ENCODE results near the gene LHX3.

LHX3 gene

DNA sequence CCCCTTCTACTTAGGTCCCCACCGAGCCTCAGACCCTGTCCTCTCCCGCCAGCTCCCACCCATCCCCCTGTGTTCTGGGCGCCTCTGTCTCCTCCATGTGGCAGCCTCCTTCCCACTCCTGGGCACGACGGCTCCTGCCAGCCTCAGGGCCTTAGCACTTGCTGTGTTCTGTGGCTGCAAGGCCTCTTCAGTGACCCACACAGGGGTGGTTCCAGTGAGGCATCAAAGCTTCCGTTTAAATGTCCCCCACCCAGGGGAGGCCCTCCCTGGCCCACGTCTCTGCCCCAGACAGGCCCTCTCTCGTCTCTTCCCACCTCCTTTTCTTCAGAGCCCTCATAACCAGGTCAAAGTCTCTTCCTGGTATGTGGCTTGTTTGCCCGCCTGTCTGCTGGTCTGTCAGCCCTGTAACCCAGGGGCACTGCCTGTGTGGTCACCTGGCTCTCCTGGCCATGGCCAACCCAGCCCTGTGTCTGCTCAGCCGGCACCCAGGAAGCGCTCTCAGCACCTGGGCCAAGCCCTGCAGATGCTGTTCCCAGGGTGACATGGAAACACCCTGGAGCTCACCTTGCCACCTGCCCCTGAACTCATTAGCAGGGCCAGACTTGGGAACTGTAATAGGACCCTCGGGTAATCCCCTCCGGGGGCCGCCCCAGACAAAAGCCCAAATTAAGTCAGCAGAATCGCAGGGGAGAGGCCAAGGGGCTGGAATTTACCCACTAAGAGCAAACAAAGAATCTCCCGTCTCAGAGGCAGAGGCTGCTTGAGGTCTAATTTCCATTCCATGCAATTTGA is 33.7 kb downstream of the LHX3 start:
- Histone ChIP-seq H3K9me3 (ENCODE audit: control insufficient read depth, insufficient read depth, low read length) (no peaks in the 10 kb centered on the region), H3K9ac (ENCODE audit: low read depth, low read length) (no peak overlapping the region), H3K36me3 (ENCODE audit: insufficient read depth, low read length) (no peaks in the 10 kb centered on the region), H3K4me1 (ENCODE audit: insufficient read depth, low read length) (peaks cover 16% of the 10 kb centered on the region; the same call in 1 of the 2 replicates)

DNA sequence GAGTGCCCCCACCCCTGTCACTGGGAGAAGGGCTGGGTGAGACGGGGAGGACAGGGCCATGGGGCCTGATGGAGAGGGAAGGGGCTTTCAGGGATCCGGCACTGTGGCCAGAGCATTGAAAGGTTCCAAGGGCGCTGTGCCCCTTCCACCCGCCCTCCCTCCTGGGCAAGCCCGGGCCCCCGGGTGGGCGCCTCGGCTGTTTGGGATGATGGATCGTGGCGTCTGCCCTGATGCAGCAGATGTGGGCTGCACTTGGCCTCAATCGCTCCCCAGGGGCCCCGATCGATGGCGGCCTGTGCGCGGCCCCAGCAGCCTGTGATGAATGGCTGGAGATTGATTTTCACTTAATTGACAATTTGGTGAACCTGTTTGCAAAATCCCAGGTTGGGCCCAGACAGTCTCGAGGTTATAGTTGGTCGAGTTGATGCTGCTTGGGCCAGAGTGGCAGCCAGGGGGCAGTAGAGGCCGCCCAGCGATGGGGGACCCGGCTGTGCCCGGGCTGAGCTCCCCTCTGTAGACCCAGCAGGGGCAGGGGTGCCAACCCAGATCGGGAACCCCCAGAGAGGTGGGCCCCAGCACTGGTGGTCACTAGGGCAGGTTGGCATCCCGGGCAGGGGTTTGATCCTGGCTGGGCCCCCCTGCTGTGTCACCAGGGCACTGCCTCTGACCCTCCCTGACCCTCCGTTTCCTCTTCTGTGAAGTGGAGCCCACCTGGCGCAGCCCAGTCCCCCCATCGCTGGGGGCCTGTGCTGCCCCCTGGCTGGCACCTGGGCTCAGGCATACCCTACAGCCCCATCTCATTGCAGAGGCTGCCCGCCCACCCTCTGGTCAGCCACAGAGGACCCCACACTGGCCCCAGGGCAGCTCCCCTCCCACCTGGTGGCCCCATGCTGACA is 34.7 kb downstream of the LHX3 start:
- H3K36me3 ChIP-seq (ENCODE audit: insufficient read depth, low read length) = no peaks in the 10 kb centered on the region
- H3K4me1 ChIP-seq (ENCODE audit: insufficient read depth, low read length) = peaks cover 13% of the 10 kb centered on the region; the same call in 1 of the 2 replicates
- H3K9me3 ChIP-seq (ENCODE audit: control insufficient read depth, insufficient read depth, low read length) = no peaks in the 10 kb centered on the region
- no peak overlapping the region for H3K9ac ChIP-seq (ENCODE audit: low read depth, low read length)

DNA sequence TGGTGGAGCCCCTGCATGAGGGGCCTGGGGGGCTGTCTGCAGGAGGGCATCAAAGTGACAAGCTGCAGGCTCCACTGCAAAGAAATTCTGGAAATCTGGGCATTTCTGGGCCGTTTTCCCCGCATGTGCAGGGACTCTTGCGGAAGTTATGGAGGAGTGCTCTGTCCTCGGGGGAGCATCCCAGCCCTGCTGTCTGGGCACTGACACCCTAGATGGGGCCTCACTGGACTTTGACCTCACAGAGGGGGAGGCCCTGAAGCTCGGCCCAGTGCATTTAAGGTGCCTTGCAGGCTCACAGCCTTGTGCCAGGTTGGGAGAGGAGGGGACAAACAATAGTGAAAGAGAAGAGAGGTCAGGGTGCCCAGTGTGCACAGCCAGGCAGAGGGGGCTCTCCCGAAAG is 35.4 kb downstream of the LHX3 start:
- no peak overlapping the region for H3K9ac ChIP-seq (ENCODE audit: low read depth, low read length)
- no peaks in the 10 kb centered on the region for H3K9me3 ChIP-seq (ENCODE audit: control insufficient read depth, insufficient read depth, low read length)
- peaks cover 13% of the 10 kb centered on the region; the same call in 1 of the 2 replicates for H3K4me1 ChIP-seq (ENCODE audit: insufficient read depth, low read length)
- no peaks in the 10 kb centered on the region for H3K36me3 ChIP-seq (ENCODE audit: insufficient read depth, low read length)

DNA sequence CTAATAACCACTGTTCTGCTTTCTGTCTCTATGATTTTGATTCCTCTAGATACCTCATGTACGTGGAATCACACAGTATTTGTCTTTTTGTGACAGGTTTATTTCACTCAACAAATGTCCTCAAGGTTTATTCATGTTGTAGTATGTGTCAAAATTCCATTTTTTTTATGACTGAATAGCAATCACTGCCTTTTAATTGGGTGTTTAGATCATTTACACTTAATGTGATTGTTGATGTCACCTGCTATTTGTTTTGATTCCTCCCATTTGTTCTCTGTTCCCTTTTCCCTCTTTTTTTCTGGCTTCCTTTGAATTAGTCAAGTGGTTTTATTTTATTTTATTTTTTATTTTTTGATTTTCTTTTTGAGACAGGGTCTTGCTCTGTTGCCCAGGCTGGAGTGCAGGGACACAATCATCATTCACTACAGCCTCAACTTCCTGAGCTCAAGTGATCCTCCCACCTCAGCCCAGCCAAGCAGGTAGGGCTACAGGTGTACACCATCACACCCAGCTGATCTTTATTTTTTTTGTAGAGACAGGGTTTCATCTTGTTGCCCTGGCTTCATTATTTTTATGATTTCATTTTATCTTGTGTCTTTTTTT is 41.6 kb downstream of the LHX3 start:
- Histone ChIP-seq H3K36me3 (ENCODE audit: insufficient read depth, low read length) (no peaks in the 10 kb centered on the region), H3K9ac (ENCODE audit: low read depth, low read length) (no peak overlapping the region), H3K9me3 (ENCODE audit: control insufficient read depth, insufficient read depth, low read length) (no peaks in the 10 kb centered on the region), H3K4me1 (ENCODE audit: insufficient read depth, low read length) (no peaks in the 10 kb centered on the region; the same call in 1 of the 2 replicates)

DNA sequence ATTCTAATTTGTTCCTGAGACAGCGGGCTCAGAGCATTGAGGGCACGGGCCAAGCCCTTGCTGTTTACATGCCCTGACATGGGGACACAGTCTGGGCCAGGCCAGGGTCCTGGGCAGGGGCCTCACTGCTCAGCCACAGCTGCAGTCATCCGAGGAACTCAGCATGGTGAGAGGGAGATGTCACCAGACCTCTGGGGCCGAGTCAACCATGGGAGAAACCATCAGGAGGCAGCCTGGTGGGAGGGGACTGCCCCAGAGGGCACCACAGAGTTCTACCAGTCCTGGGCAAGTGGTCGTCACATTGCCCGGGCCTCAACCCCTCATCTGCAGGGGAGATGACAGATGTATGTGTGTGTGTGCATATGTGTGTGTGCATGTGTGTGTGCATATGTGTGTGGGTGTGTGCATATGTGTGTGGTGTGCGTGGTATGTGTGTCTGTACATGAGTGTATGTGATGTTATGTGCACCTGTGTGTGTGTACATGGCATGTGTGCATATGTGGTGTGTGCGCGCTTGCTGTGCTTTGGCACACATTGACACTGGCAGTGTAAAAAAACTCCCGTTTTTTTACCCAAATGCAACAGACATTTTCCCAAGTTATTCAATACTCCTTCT is 43.8 kb downstream of the LHX3 start:
- no peak overlapping the region for H3K9ac ChIP-seq (ENCODE audit: low read depth, low read length)
- no peaks in the 10 kb centered on the region; the same call in 1 of the 2 replicates for H3K4me1 ChIP-seq (ENCODE audit: insufficient read depth, low read length)
- H3K36me3 ChIP-seq (ENCODE audit: insufficient read depth, low read length) = no peaks in the 10 kb centered on the region
- no peaks in the 10 kb centered on the region for H3K9me3 ChIP-seq (ENCODE audit: control insufficient read depth, insufficient read depth, low read length)

DNA sequence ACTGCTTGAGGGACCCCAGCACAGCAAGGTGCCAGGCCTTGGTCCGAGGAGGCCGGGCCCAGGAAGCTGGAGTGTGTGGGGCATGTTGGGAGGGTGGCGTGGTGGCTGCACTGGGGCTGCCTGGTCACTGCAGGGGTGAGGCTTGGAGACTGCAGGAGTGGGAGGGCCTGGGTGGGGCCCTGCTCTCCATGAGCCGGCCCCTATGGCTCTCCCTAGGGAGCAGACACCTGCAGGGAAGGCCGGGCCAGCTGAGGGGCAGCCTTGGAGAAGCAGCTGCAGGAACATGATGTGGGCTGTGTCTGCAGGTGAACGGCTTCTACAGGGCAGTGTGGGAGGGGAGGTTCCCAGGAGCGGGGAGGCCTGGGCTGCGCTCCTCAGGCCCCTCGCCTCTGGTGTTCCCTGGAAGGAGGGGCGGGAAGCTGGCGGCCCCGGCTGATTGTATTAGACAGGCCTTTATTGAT is 44.5 kb downstream of the LHX3 start:
- H3K9me3 ChIP-seq (ENCODE audit: control insufficient read depth, insufficient read depth, low read length) = no peaks in the 10 kb centered on the region
- no peaks in the 10 kb centered on the region; the same call in 1 of the 2 replicates for H3K4me1 ChIP-seq (ENCODE audit: insufficient read depth, low read length)
- H3K9ac ChIP-seq (ENCODE audit: low read depth, low read length) = no peak overlapping the region
- no peaks in the 10 kb centered on the region for H3K36me3 ChIP-seq (ENCODE audit: insufficient read depth, low read length)

DNA sequence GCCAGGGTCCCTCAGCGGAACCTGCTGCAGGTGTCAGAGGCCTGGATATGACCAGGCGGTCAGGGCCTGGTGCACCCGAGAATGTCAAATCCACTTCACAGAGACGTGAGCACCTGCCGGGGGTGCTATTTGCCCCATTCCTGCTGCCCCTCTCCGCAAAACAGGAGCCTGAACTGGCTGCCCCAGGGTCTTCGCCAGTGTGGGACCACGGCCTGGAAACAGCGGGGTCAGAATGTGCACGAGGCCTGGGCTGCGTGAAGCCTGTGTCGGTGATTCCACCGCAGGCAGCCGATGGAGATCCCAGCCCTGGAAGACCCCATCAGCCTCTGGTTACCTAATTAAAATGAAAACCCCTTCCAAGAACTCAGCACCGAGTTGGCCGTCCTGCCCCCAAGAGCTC is 45.1 kb downstream of the LHX3 start:
- H3K9ac ChIP-seq (ENCODE audit: low read depth, low read length) = no peak overlapping the region
- no peaks in the 10 kb centered on the region for H3K36me3 ChIP-seq (ENCODE audit: insufficient read depth, low read length)
- no peaks in the 10 kb centered on the region; the same call in 1 of the 2 replicates for H3K4me1 ChIP-seq (ENCODE audit: insufficient read depth, low read length)
- H3K9me3 ChIP-seq (ENCODE audit: control insufficient read depth, insufficient read depth, low read length) = no peaks in the 10 kb centered on the region

DNA sequence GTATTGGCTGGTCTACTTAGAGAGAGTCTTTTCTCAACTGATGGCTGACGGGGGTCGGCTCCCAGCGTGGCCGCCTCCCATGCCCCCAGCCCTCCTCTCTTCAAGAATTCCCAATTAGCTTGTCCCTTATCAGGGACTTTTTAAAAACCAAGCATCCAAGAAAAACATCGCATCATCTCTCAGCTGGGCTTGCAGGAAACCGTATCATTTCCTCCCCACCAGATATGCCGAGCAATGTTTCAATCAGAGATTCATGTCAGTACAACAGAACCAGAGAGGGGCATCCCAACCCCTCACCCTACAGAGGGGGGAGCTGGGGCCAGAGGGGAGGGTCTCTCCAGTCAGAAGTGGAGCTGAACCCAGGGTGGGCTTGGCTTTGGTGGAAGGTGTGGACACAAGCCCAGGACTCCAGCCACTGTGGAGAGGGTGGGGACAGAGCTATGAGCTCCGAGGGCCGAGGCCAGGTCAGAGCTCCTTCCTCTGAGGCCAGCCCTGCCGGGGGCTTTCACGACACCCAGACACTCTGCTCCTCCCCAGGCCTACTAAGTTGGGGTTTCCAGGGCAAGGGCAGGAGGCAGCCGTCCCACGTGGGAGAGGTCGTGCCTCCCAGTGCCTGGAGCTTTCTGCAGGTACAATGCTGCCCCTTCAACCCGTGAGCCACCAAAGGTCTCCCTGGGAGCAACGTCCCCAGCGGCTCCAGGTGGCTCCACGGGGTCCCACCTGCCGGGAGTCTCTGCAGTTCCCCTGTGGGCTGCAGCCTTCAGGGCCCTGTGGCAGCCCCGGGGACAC is 47.3 kb downstream of the LHX3 start:
- Histone ChIP-seq H3K36me3 (ENCODE audit: insufficient read depth, low read length) (no peaks in the 10 kb centered on the region), H3K4me1 (ENCODE audit: insufficient read depth, low read length) (no peaks in the 10 kb centered on the region; the same call in 1 of the 2 replicates), H3K9ac (ENCODE audit: low read depth, low read length) (no peak overlapping the region), H3K9me3 (ENCODE audit: control insufficient read depth, insufficient read depth, low read length) (no peaks in the 10 kb centered on the region)

DNA sequence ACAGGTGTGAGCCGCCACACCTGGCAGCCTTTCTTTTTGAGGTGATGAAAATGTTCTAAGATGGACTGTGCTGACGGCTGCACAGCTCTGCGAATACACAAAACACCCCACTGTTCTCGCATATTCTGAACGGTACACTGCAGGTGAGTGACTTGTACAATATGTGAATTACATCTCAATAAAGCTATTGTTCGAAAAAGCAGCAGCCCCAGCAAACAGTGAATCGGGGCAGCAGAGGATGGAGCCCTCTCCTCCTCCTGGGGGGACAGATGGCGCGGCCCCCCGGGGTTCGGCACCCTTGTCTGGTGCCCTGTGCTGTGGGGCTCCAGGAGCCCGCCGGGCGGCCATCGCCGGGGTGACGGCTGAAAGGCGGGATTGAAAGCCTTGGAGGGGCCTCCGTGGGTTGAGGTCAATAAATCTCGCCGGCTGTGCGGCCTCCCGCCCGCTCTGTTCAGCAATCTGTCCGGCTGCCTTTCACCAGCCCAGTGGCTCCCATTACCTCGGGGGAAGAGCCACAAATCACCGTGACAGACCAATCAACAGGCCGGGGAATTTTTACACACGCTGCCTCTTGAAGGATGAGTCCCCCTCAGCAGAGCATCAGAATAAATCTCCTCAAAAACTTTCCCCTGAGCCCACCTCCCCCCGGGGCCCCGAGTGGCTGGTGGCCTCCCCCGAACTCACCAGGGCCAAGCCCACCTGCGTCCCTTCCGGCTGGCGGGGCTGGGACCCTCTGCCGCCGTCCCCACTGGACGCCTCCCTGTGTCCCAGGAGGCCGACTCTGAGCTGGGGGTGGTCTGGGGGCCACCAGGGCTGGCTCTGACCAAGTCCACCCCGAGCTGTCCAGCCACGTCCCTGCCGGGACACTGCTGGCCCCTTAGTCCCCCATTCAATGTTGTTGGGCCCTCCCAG is 48.5 kb downstream of the LHX3 start:
- Histone ChIP-seq H3K36me3 (ENCODE audit: insufficient read depth, low read length) (no peaks in the 10 kb centered on the region), H3K9ac (ENCODE audit: low read depth, low read length) (no peak overlapping the region), H3K9me3 (ENCODE audit: control insufficient read depth, insufficient read depth, low read length) (no peaks in the 10 kb centered on the region), H3K4me1 (ENCODE audit: insufficient read depth, low read length) (peaks cover 4% of the 10 kb centered on the region; the same call in 1 of the 2 replicates)

DNA sequence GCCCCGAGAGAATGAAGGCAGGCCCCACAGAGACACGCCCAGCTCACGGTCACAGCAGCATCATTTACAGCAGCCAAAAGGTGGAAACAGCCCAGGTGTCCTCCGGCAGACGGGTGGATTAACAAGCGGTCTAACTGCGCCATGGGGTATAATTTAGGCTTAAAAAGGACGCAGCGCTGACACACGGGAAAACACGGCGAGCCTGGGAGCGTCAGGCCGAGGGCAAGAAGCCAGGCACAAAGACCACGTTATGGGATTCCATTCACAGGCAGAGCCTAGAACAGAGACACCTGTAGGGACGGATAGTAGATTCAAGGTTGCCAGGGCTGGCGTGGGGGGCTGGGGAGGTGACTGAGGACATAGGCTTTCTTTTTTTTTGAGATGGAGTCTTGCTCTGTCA is 49.4 kb downstream of the LHX3 start:
- peaks cover 4% of the 10 kb centered on the region; the same call in 1 of the 2 replicates for H3K4me1 ChIP-seq (ENCODE audit: insufficient read depth, low read length)
- H3K9me3 ChIP-seq (ENCODE audit: control insufficient read depth, insufficient read depth, low read length) = no peaks in the 10 kb centered on the region
- no peaks in the 10 kb centered on the region for H3K36me3 ChIP-seq (ENCODE audit: insufficient read depth, low read length)
- no peak overlapping the region for H3K9ac ChIP-seq (ENCODE audit: low read depth, low read length)

DNA sequence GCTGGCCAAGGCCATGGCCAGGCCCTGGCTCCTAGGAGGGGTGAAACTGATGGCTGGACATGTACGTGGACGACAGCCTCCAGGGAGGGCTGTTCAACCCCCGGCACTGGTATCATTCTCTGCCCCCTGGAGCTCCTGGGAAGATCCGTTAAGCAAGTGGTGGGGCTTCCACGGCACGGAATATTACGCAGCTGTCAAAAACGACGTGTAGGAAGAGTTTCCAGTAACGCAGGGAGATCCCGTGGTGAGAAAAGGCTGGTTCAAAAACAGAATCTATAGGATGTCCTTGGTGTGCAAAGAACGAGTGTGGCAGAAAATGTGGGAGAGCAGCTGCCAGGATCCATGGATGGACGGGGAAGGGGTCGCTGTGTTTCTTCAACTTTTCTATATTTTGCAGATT is 50.0 kb downstream of the LHX3 start:
- Histone ChIP-seq H3K9ac (ENCODE audit: low read depth, low read length) (no peak overlapping the region), H3K9me3 (ENCODE audit: control insufficient read depth, insufficient read depth, low read length) (no peaks in the 10 kb centered on the region), H3K36me3 (ENCODE audit: insufficient read depth, low read length) (no peaks in the 10 kb centered on the region), H3K4me1 (ENCODE audit: insufficient read depth, low read length) (peaks cover 4% of the 10 kb centered on the region; the same call in 1 of the 2 replicates)

DNA sequence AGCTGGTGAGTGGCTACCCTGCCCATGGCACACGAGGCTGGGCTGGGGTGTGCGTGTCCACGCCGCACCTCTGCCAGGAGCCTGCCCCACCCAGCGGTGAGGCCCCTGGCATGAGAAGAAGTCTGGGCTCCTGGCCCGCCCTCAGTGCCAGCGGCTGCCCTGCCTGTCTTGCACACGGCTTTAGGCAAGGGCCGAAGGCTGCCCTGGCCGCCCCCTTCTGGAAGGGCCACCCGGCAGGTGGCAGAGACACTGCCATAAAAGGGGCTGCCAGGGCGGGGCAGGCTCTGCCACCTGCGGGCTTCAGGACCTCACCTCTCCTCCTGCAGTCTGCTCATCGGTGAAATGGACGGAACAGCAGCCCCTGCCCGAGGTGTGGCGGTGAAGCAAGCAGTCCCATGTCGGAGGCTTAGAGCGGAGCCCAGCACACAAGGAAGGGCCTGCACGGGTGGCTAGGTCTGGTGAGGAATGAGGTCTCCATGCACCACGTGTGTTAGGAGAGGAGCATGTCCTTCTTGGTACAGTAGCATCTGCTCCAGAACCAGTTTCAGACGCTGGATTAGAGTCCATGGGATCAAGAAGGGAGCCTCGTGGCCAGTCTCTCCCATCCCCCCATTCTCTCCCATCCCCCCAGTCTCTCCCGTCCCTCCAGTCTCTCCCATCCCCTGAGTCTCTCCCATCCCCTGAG is 51.4 kb downstream of the LHX3 start:
- H3K36me3 ChIP-seq (ENCODE audit: insufficient read depth, low read length) = no peaks in the 10 kb centered on the region
- H3K9ac ChIP-seq (ENCODE audit: low read depth, low read length) = no peak overlapping the region
- H3K4me1 ChIP-seq (ENCODE audit: insufficient read depth, low read length) = peaks cover 4% of the 10 kb centered on the region; the same call in 1 of the 2 replicates
- H3K9me3 ChIP-seq (ENCODE audit: control insufficient read depth, insufficient read depth, low read length) = no peaks in the 10 kb centered on the region

Measured in ES-I3 (cell line).